Measurements from ENCODE around the gene PUS3. TPM values are rescaled to one million over a fixed set of nuclear protein-coding genes. Genes with fewer than 3 reads are reported as not detected.

Gene PUS3
- total RNA-seq, 1 experiment from 2014 or later = 18.6 TPM

- TF ChIP-seq FOXP1 (CRISPR knock-in tag; IDR thresholded peaks at IDR 0.05; ENCODE audit: borderline replicate concordance) (no peak), NFE2L1 (CRISPR knock-in tag; IDR thresholded peaks at IDR 0.05) (no peak), JUN (CRISPR knock-in tag; IDR thresholded peaks at IDR 0.05) (no peak), ZNF281 (CRISPR knock-in tag; IDR thresholded peaks at IDR 0.05) (no peak), MLX (CRISPR knock-in tag; IDR thresholded peaks at IDR 0.05) (no peak), MAX (CRISPR knock-in tag; IDR thresholded peaks at IDR 0.05) (no peak), ESRRA (CRISPR knock-in tag; IDR thresholded peaks at IDR 0.05; ENCODE audit: borderline replicate concordance) (no peak)
Measured at GRCh38 chr11:125925804-125926203, 22.8 kb upstream of the PUS3 start (continued).

- ATAC-seq (no peak), DNase-seq (ENCODE audit: low spot score) (no peak)
- Mint-ChIP-seq H3K27ac (no peak overlapping the region), H3K9me3 (no peaks in the 10 kb centered on the region), H3K27me3 (ENCODE audit: low read depth) (no peaks in the 10 kb centered on the region), H3K36me3 (no peaks in the 10 kb centered on the region), H3K4me1 (peaks cover 8% of the 10 kb centered on the region; the same call in 1 of the 2 replicates), H3K4me3 (no peak overlapping the region)
- no peak for TF ChIP-seq SMAD3 (CRISPR knock-in tag; IDR thresholded peaks at IDR 0.05; ENCODE audit: borderline replicate concordance)
- TF ChIP-seq GABPB1 (CRISPR knock-in tag; IDR thresholded peaks at IDR 0.05) = peak; percentile 37; the same call in 1 of the 2 replicates
- ChIA-PET POLR2A (no interaction called here), CTCF (interaction anchor here (0.6 to 2.6 kb wide), 4 partner anchors 12 to 269 kb away, joined by 5 to 11 read pairs (median 7); no protein-coding TSS in a partner anchor)
Measured at GRCh38 chr11:125925247-125925740, 22.3 kb upstream of the PUS3 start.

GRCh38 chr11:125924384-125925007, 21.5 kb upstream of the PUS3 start:
- no peak for DNase-seq (ENCODE audit: low spot score)
- ChIA-PET CTCF (interaction anchor here (1.3 to 2.6 kb wide), 3 partner anchors 17 to 269 kb away, joined by 6 to 11 read pairs (median 10); no protein-coding TSS in a partner anchor), POLR2A (no interaction called here)
- no peaks in the 10 kb centered on the region for H3K36me3 Mint-ChIP-seq
- no peaks in the 10 kb centered on the region for H3K27me3 Mint-ChIP-seq (ENCODE audit: low read depth)
- no peak for ATAC-seq
- H3K4me3 Mint-ChIP-seq = no peak overlapping the region
- no peak overlapping the region for H3K27ac Mint-ChIP-seq
- H3K9me3 Mint-ChIP-seq = no peaks in the 10 kb centered on the region
- peaks cover 8% of the 10 kb centered on the region; the same call in 1 of the 2 replicates for H3K4me1 Mint-ChIP-seq
- TF ChIP-seq ZNF317 (CRISPR knock-in tag; IDR thresholded peaks at IDR 0.05; ENCODE audit: borderline replicate concordance, low read depth) = no peak
- TF ChIP-seq ZNF219 (CRISPR knock-in tag; IDR thresholded peaks at IDR 0.05; ENCODE audit: borderline replicate concordance) = no peak
- TF ChIP-seq ETV6 (CRISPR knock-in tag; IDR thresholded peaks at IDR 0.05) = no peak
- no peak for TF ChIP-seq GTF2I (CRISPR knock-in tag; conservative IDR thresholded peaks at IDR 0.05)
- no peak for TF ChIP-seq CBFB (CRISPR knock-in tag; IDR thresholded peaks at IDR 0.05; ENCODE audit: low read depth)
- TF ChIP-seq PREB (CRISPR knock-in tag; IDR thresholded peaks at IDR 0.05; ENCODE audit: borderline replicate concordance) = no peak
- no peak for TF ChIP-seq NFE2L1 (CRISPR knock-in tag; IDR thresholded peaks at IDR 0.05)
- no peak for TF ChIP-seq ESRRA (CRISPR knock-in tag; IDR thresholded peaks at IDR 0.05; ENCODE audit: borderline replicate concordance)
- TF ChIP-seq ZNF532 (CRISPR knock-in tag; IDR thresholded peaks at IDR 0.05; ENCODE audit: borderline replicate concordance) = no peak
- TF ChIP-seq ZNF425 (CRISPR knock-in tag; conservative IDR thresholded peaks at IDR 0.05) = no peak
